GM12878 (cell line): ENCODE data around the gene SLC37A3. TPM values are rescaled to one million over a fixed set of nuclear protein-coding genes. Genes with fewer than 3 reads are reported as not detected.

ENCODE experiments used
- ATF2 ChIP-seq: IDR thresholded peaks from 2 replicates; pipeline ENCODE4 v1.6.1; 2012; ENCODE audit warnings: low read length, inconsistent platforms
- CHD1 ChIP-seq: IDR thresholded peaks from 2 replicates; pipeline ENCODE4 v1.6.1; 2012; ENCODE audit warnings: low read depth, low read length, improper control_type of control experiment
- CREM ChIP-seq: IDR thresholded peaks from 2 replicates; pipeline ENCODE4 v1.6.1; 2014; ENCODE audit warnings: antibody characterized with exemption, low read depth
- E2F8 ChIP-seq: fragments of 450-650 bp; IDR thresholded peaks from 2 replicates; pipeline ENCODE4 v1.6.1; 2018; ENCODE audit warnings: mild to moderate bottlenecking, low read depth, moderate library complexity; ENCODE audit not compliant: partially characterized antibody
- HDAC2 ChIP-seq: fragments of 200-600 bp; sonication (generic); IDR thresholded peaks from 2 replicates; pipeline ENCODE4 v1.6.1; 2017
- IKZF1 ChIP-seq: fragments of 450-650 bp; conservative IDR thresholded peaks from 2 replicates; pipeline ENCODE4 v1.6.1; 2017; ENCODE audit warnings: antibody characterized with exemption, mild to moderate bottlenecking
- LARP7 ChIP-seq: fragments of 450-650 bp; IDR thresholded peaks from 2 replicates; pipeline ENCODE4 v1.6.1; 2017; ENCODE audit warnings: mild to moderate bottlenecking
- MEF2B ChIP-seq: fragments of 450-650 bp; IDR thresholded peaks from 2 replicates; pipeline ENCODE4 v1.6.1; 2018; ENCODE audit warnings: mild to moderate bottlenecking, moderate library complexity; ENCODE audit not compliant: partially characterized antibody, poor library complexity, severe bottlenecking
- NR2C2 ChIP-seq: IDR thresholded peaks from 2 replicates; pipeline ENCODE4 v1.6.1; 2011; ENCODE audit warnings: borderline replicate concordance, low read depth; ENCODE audit not compliant: control insufficient read depth, insufficient read length
- PBX3 ChIP-seq: IDR thresholded peaks from 2 replicates; pipeline ENCODE4 v1.6.1; 2011; ENCODE audit warnings: mild to moderate bottlenecking, low read depth, low read length, moderate library complexity; ENCODE audit not compliant: insufficient replicate concordance
- RBBP5 ChIP-seq: fragments of 200-600 bp; sonication (generic); conservative IDR thresholded peaks from 2 replicates; pipeline ENCODE4 v1.6.1; 2016
- RELA ChIP-seq: fragments of 450-650 bp; IDR thresholded peaks from 2 replicates; pipeline ENCODE4 v1.8.0; 2014; ENCODE audit warnings: borderline replicate concordance; ENCODE audit not compliant: partially characterized antibody
- SIX5 ChIP-seq: IDR thresholded peaks from 2 replicates; pipeline ENCODE4 v1.6.1; 2011; ENCODE audit warnings: mild to moderate bottlenecking, low read depth, low read length, moderate library complexity; ENCODE audit not compliant: severe bottlenecking
- SMAD1 ChIP-seq: fragments of 450-650 bp; IDR thresholded peaks from 2 replicates; pipeline ENCODE4 v1.6.1; 2018; ENCODE audit warnings: mild to moderate bottlenecking, low read depth; ENCODE audit not compliant: partially characterized antibody
- SUPT20H ChIP-seq: IDR thresholded peaks from 2 replicates; pipeline ENCODE4 v1.6.1; 2011; ENCODE audit warnings: low read depth, mild to moderate bottlenecking, low read length, moderate library complexity, borderline replicate concordance; ENCODE audit not compliant: control insufficient read depth
- USF2 ChIP-seq: IDR thresholded peaks from 2 replicates; pipeline ENCODE4 v1.6.1; 2011; ENCODE audit warnings: low read depth, low read length, improper control_type of control experiment, borderline replicate concordance
- ZBTB11 ChIP-seq: fragments of 450-650 bp; formaldehyde crosslinking; IDR thresholded peaks from 2 replicates; pipeline ENCODE4 v1.5.0; 2022; ENCODE audit warnings: mild to moderate bottlenecking, missing genetic modification characterization
- ZNF207 ChIP-seq: fragments of 450-650 bp; IDR thresholded peaks from 2 replicates; pipeline ENCODE4 v1.6.1; 2014; ENCODE audit warnings: antibody characterized with exemption, mild to moderate bottlenecking, borderline replicate concordance
- polyA plus RNA-seq, 11 experiments: library from polyadenylated mRNA; depleted of rRNA in 4 of 11; unstranded in 6 of 11; stranded (reverse) in 5 of 11; fragments of >200 nt; fragmentation: Nextera tagmentation in 4 of 11; fragmentation: Illumina TruSeq in 1 of 11; extraction: Ambion mirVana in 4 of 11; extraction: Trizol in 1 of 11; gene quantifications; 1 replicate in 1 of 11; 2 replicates in 10 of 11; pipeline versions ENCODE4 v1.2.1 to v1.2.3, GENCODE V29; 2011 to 2016; ENCODE audit warnings: inconsistent platforms in 2 of 11, missing spikeins in 2 of 11, low read depth in 1 of 11
- total RNA-seq, 4 experiments: library from RNA; depleted of rRNA in 3 of 4; stranded (reverse); fragments of >200 nt in 3 of 4; fragmentation: Illumina TruSeq in 1 of 4; extraction: Trizol in 1 of 4; gene quantifications; 2 replicates each; pipeline versions ENCODE4 v1.2.1 to v1.2.3, GENCODE V29; 2013 to 2021

The SLC37A3 gene
- total and polyA plus RNA-seq, 10 of the 15 experiments (the other 5 are each of a cell fraction or from before 2014, with no cell fraction given), result 3.7 to 13.6 (median 11.0) TPM

DNA sequence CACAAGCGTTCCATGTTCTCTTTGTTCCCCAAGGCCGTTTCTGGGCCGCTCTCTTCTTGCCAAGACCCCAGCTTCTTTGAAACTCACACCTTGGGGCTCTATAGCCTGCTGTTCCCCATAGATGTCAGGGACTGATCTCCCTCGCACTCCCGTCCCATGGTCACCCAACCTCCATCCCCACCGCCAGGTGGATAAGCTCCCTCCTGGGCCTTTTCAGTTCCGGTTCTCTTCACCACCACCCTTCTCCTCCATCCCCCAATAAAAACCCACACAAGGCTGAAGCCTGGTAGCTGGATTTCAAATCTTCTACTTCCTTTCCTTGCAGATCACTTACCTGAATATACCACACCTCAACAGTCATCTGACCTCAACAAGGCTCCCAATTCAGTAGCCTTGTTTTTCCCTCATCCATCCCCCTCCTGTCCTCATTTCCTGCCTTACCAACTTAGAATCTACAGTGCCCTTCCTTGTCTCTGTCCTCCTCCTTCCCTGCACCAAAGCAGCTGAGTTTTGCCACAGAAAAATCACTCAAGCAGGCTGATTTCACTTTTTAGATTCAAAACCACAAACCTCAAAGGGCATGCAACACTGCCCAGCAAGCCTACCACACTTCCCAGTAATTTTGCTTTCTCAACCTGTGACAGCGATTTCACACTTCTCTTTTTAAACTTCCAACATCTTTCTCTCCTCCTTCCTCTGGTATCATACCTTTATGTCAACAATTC is 7.7 kb downstream of the SLC37A3 start (continued):
- TF ChIP-seq CREM (peak; percentile 27; the same call in 1 of the 2 replicates), RBBP5 (no peak), ZNF207 (no peak), ZBTB11 (CRISPR knock-in tag) (no peak), HDAC2 (no peak), USF2 (no peak), SUPT20H (no peak), IKZF1 (peak; percentile 74), ATF2 (peak; percentile 30; the same call in 1 of the 2 replicates), SMAD1 (no peak), PBX3 (no peak), SIX5 (no peak), NR2C2 (no peak), RELA (no peak), LARP7 (no peak), E2F8 (no peak), MEF2B (no peak), CHD1 (no peak)
